K562 (cell line): ENCODE data around the gene L3MBTL1. TPM values are rescaled to one million over a fixed set of nuclear protein-coding genes. Genes with fewer than 3 reads are reported as not detected.

Source experiments
- ATAC-seq: fragments of 200-7000 bp; cut with Tn5 transposase; 3 replicates; pipeline ENCODE4 v1.9.1; 2020; ENCODE audit warnings: moderate library complexity
- BruUV-seq: library from RNA; stranded (reverse); fragments of 400-500 nt; replicated peaks from 2 replicates; lab custom pipeline; 2021; lab: Mats Ljungman, UMichigan
- CTCF ChIA-PET: fragments of 300-600 bp; formaldehyde crosslinking; extraction: SDS; loops from one replicate; lab custom pipeline; 2021; ENCODE audit warnings: low intra/inter-chr PET ratio; lab: Yijun Ruan, JAX
- POLR2A ChIA-PET: fragments of 300-600, 350-650 bp; sonication (Branson Sonifier 250); formaldehyde crosslinking; extraction: SDS; loops from one replicate; lab custom pipeline; 2021; ENCODE audit warnings: antibody characterized with exemption, inconsistent platforms; lab: Yijun Ruan, JAX
- DNase-seq, 4 experiments: peaks; one replicate each; pipeline versions ENCODE4 v3.0.0 to v3.0.0-alpha.2; 2011 to 2018; ENCODE audit warnings: low spot score in 3 of 4, mixed read lengths in 3 of 4; ENCODE audit errors: extremely low read depth in 1 of 4
- FAIRE-seq: peaks from 2 replicates; lab custom pipeline; 2011; peaks lifted over from hg19 to GRCh38; lab: Jason Lieb, UNC
- H2AFZ ChIP-seq: 2 replicates; pipeline ENCODE4 v1.6.0; 2011; ENCODE audit warnings: low read depth, low read length, control low read depth, inconsistent platforms
- H3K27ac ChIP-seq: fragments of 200-600 bp; 3 replicates; pipeline ENCODE4 v1.8.0; 2011; ENCODE audit warnings: low read depth, mild to moderate bottlenecking, control low read depth, inconsistent platforms, low read length, moderate library complexity, mixed read lengths; ENCODE audit errors: extremely low read depth
- H3K27me3 ChIP-seq, 2 experiments: fragments of 300-600 bp in 1 of 2; 2 replicates in 1 of 2; 3 replicates in 1 of 2; pipeline versions ENCODE4 v1.6.0 to v1.8.0; 2011; ENCODE audit warnings: inconsistent platforms in 2 of 2, low read length in 2 of 2, mild to moderate bottlenecking in 1 of 2, mixed read lengths in 1 of 2, moderate library complexity in 1 of 2; ENCODE audit not compliant: control insufficient read depth in 2 of 2, insufficient read depth in 2 of 2
- H3K36me3 ChIP-seq: fragments of 300-600 bp; 3 replicates; pipeline ENCODE4 v1.8.0; 2011; ENCODE audit warnings: mild to moderate bottlenecking, low read length, inconsistent platforms; ENCODE audit not compliant: control insufficient read depth, insufficient read depth
- H3K4me1 ChIP-seq, 2 experiments: fragments of 200-600 bp in 1 of 2; replicated peaks in 1 of 2; 2 replicates in 1 of 2; 3 replicates in 1 of 2; pipeline versions ENCODE4 v1.5.1 to v1.8.0; 2011; ENCODE audit warnings: inconsistent platforms in 2 of 2, low read length in 2 of 2, mild to moderate bottlenecking in 1 of 2, mixed read lengths in 1 of 2, moderate library complexity in 1 of 2; ENCODE audit not compliant: control insufficient read depth in 2 of 2, insufficient read depth in 2 of 2
- H3K4me2 ChIP-seq: 2 replicates; pipeline ENCODE4 v1.6.1; 2011; ENCODE audit warnings: low read length, control low read depth, inconsistent platforms, mixed read lengths; ENCODE audit not compliant: insufficient read depth
- H3K4me3 ChIP-seq: fragments of 200-600 bp; sonication (generic), shearing (Covaris generic); 2 replicates; pipeline ENCODE4 v1.5.1; 2016; ENCODE audit warnings: control low read depth, inconsistent platforms
- H3K79me2 ChIP-seq: fragments of 200-600 bp; 3 replicates; pipeline ENCODE4 v1.8.0; 2011; ENCODE audit warnings: low read length, inconsistent platforms; ENCODE audit not compliant: control insufficient read depth, insufficient read depth
- H3K9ac ChIP-seq, 2 experiments: 2 replicates each; pipeline versions ENCODE4 v1.6.0 to v1.6.1; 2011; ENCODE audit warnings: low read depth in 2 of 2, low read length in 2 of 2, control low read depth in 1 of 2, inconsistent platforms in 1 of 2, mild to moderate bottlenecking in 1 of 2, mixed read lengths in 1 of 2; ENCODE audit not compliant: insufficient read depth in 1 of 2
- H3K9me1 ChIP-seq: one replicate; pipeline ENCODE4 v1.6.0; 2011; ENCODE audit warnings: inconsistent platforms, mild to moderate bottlenecking, low read length, moderate library complexity; ENCODE audit not compliant: control insufficient read depth, insufficient read depth
- H3K9me3 ChIP-seq: replicated peaks from 2 replicates; pipeline ENCODE4 v1.5.1; 2011; ENCODE audit warnings: low read depth, low read length, inconsistent platforms; ENCODE audit not compliant: control insufficient read depth, insufficient read depth
- H4K20me1 ChIP-seq: replicated peaks from 2 replicates; pipeline ENCODE4 v1.6.1; 2011; ENCODE audit warnings: low read length, inconsistent platforms, mixed read lengths; ENCODE audit not compliant: control insufficient read depth, insufficient read depth
- POLR2A ChIP-seq: fragments of 450-650 bp; conservative IDR thresholded peaks from 2 replicates; pipeline ENCODE4 v1.6.1; 2016
- POLR2AphosphoS5 ChIP-seq: IDR thresholded peaks from 2 replicates; pipeline ENCODE4 v1.6.1; 2011; ENCODE audit warnings: mild to moderate bottlenecking, low read depth, low read length, moderate library complexity; ENCODE audit not compliant: control insufficient read depth, insufficient read depth
- ZNF212 ChIP-seq: fragments of 450-650 bp; formaldehyde crosslinking; IDR thresholded peaks from 2 replicates; pipeline ENCODE4 v1.4.0; 2020; ENCODE audit warnings: mild to moderate bottlenecking
- ZNF316 ChIP-seq: fragments of 450-650 bp; IDR thresholded peaks from 2 replicates; pipeline ENCODE4 v1.6.1; 2016
- WGBS: fragments of 100-300 bp; shearing (Covaris generic); methylation state at CpG from one replicate; pipeline ENCODE4 v1.1.6; 2016; ENCODE audit warnings: low coverage, mixed read lengths; ENCODE audit not compliant: insufficient coverage; ENCODE audit errors: missing lambda C conversion rate; 5-methylcytosine and 5-hydroxymethylcytosine counted together
- in situ Hi-C: fragments of 300-500 bp; cut with MboI; formaldehyde crosslinking; loops from 4 replicates; pipeline ENCODE4 v1.15.0; 2018; ENCODE audit warnings: inconsistent platforms, mixed read lengths
- intact Hi-C: fragments of 100-400 bp; cut with micrococcal nuclease; formaldehyde crosslinking; loops from 2 replicates; pipeline ENCODE4 v1.14.2; 2022
- polyA plus RNA-seq, 8 experiments: library from polyadenylated mRNA; depleted of rRNA in 4 of 8; stranded (reverse) in 5 of 8; unstranded in 3 of 8; fragments of >200 nt; fragmentation: Nextera tagmentation in 2 of 8; fragmentation: Illumina TruSeq in 1 of 8; extraction: Ambion mirVana in 2 of 8; extraction: Trizol in 1 of 8; gene quantifications; 2 replicates each; pipeline versions ENCODE4 v1.2.1 to v1.2.3, GENCODE V29; 2011 to 2014; ENCODE audit warnings: inconsistent platforms in 1 of 8, missing spikeins in 1 of 8
- total RNA-seq, 7 experiments: library from RNA; depleted of rRNA in 6 of 7; stranded (reverse); fragments of >200 nt in 6 of 7; fragmentation: Illumina TruSeq in 2 of 7; extraction: Trizol in 2 of 7; gene quantifications; 2 replicates each; pipeline versions ENCODE4 v1.2.1 to v1.2.3, GENCODE V29; 2011 to 2021; ENCODE audit warnings: low replicate concordance in 1 of 7
- TF ChIP-seq, protein P1 (sequence below): fragments of 200-800 bp; sonication (Bioruptor generic); IDR thresholded peaks from 2 replicates; pipeline ENCODE4 v1.6.1; 2016; ENCODE audit warnings: missing genetic modification characterization, missing compliant biosample characterization
- TF ChIP-seq, protein P2 (sequence below): fragments of 450-650 bp; formaldehyde crosslinking; conservative IDR thresholded peaks from 2 replicates; pipeline ENCODE4 v1.4.0; 2022; ENCODE audit warnings: mild to moderate bottlenecking, missing genetic modification characterization
- TF ChIP-seq, protein P3 (sequence below): sonication (generic); formaldehyde crosslinking; IDR thresholded peaks from 2 replicates; pipeline ENCODE4 v1.8.0; 2022; ENCODE audit warnings: mild to moderate bottlenecking, missing genetic modification reagents
- TF ChIP-seq, protein P4 (sequence below): fragments of 250-450 bp; sonication (Bioruptor Pico); IDR thresholded peaks from 2 replicates; pipeline ENCODE4 v1.5.0; 2021; ENCODE audit warnings: mild to moderate bottlenecking, moderate library complexity

Gene L3MBTL1
- total and polyA plus RNA-seq, 9 of the 15 experiments (the other 6 are each of a cell fraction or from before 2014, with no cell fraction given) = 0.77 to 10.0 (median 4.4) TPM

DNA sequence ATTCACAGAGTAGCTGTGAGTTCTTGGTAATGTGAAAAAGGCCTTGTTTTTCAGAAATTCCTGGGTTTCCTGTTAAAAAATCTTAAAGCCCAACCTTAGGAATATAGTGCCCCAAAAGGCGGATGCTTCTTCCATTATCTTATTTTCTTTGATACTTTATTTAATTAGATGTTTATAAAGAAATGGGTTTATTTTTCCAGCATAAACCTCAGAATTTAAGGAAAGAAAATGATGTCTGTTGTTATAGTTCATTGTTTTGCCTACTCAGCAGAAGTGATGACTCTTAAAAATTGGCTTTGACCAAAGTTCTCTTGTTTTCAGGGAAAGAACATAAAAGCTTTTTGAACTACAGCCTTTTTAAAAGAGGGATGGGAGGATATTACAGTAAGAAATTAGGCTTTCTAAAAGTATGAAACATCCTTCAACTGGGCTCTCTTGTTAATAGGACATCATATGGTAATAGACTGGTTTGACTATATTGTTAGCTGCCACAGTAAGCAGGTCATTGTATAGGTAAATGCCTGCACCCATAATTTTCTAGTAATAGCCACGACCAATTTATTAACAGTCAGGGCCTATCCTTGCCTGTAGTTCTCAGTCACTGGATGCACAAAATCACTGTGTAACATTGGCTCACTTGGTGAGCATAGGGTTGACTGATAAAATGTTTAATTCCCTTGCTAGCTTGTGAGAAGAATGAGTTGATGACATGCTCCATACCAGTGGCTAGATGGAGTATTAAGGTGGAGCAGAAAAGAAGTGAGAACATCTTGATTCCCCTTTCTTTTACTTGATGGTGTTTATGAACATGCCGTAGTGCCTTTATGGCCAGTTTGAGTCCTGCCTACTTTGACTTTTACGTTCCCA is 44.6 kb upstream of the L3MBTL1 start:
- Histone ChIP-seq H3K9ac (no peak overlapping the region), H3K9me1 (peaks cover 4% of the 10 kb centered on the region), H3K4me2 (no peak overlapping the region), H3K9me3 (no peaks in the 10 kb centered on the region), H3K27me3 (no peaks in the 10 kb centered on the region), H3K4me1 (peaks cover 3 to 7% of the 10 kb centered on the region in 2 experiments; a peak in 4 of 5 replicates), H3K36me3 (peaks cover 75% of the 10 kb centered on the region), H4K20me1 (peaks cover 13% of the 10 kb centered on the region; the same call in 1 of the 2 replicates), H3K27ac (no peak overlapping the region), H3K79me2 (peaks cover 51% of the 10 kb centered on the region), H2AFZ (no peak overlapping the region), H3K4me3 (no peak overlapping the region)
- no peak for FAIRE-seq
- CTCF ChIA-PET = no interaction called here
- BruUV-seq = no TSS peak
- WGBS = 86% methylated on average over 4 of the region's 4 CpGs
- POLR2A ChIA-PET = interaction anchor here (1.0 to 3.8 kb wide), 4 partner anchors 9 to 106 kb away, joined by 3 to 23 read pairs (median 6); no protein-coding TSS in a partner anchor
- in situ Hi-C loops = no loop called here
- intact Hi-C loops = no loop called here
- no peak for ATAC-seq
- no peak for DNase-seq
- TF ChIP-seq ZNF316 (peak; percentile 92), POLR2AphosphoS5 (no peak; the same call in 1 of the 2 replicates), POLR2A (0 out of 2 replicates have a peak, but pooled peaks have one; percentile 13), ZNF212 (CRISPR knock-in tag) (no peak)
- TF ChIP-seq, protein P1, sequence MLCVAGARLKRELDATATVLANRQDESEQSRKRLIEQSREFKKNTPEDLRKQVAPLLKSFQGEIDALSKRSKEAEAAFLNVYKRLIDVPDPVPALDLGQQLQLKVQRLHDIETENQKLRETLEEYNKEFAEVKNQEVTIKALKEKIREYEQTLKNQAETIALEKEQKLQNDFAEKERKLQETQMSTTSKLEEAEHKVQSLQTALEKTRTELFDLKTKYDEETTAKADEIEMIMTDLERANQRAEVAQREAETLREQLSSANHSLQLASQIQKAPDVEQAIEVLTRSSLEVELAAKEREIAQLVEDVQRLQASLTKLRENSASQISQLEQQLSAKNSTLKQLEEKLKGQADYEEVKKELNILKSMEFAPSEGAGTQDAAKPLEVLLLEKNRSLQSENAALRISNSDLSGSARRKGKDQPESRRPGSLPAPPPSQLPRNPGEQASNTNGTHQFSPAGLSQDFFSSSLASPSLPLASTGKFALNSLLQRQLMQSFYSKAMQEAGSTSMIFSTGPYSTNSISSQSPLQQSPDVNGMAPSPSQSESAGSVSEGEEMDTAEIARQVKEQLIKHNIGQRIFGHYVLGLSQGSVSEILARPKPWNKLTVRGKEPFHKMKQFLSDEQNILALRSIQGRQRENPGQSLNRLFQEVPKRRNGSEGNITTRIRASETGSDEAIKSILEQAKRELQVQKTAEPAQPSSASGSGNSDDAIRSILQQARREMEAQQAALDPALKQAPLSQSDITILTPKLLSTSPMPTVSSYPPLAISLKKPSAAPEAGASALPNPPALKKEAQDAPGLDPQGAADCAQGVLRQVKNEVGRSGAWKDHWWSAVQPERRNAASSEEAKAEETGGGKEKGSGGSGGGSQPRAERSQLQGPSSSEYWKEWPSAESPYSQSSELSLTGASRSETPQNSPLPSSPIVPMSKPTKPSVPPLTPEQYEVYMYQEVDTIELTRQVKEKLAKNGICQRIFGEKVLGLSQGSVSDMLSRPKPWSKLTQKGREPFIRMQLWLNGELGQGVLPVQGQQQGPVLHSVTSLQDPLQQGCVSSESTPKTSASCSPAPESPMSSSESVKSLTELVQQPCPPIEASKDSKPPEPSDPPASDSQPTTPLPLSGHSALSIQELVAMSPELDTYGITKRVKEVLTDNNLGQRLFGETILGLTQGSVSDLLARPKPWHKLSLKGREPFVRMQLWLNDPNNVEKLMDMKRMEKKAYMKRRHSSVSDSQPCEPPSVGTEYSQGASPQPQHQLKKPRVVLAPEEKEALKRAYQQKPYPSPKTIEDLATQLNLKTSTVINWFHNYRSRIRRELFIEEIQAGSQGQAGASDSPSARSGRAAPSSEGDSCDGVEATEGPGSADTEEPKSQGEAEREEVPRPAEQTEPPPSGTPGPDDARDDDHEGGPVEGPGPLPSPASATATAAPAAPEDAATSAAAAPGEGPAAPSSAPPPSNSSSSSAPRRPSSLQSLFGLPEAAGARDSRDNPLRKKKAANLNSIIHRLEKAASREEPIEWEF (CRISPR knock-in tag) = no peak
- TF ChIP-seq, protein P2, sequence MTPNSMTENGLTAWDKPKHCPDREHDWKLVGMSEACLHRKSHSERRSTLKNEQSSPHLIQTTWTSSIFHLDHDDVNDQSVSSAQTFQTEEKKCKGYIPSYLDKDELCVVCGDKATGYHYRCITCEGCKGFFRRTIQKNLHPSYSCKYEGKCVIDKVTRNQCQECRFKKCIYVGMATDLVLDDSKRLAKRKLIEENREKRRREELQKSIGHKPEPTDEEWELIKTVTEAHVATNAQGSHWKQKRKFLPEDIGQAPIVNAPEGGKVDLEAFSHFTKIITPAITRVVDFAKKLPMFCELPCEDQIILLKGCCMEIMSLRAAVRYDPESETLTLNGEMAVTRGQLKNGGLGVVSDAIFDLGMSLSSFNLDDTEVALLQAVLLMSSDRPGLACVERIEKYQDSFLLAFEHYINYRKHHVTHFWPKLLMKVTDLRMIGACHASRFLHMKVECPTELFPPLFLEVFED = peak; percentile 42; the same call in 1 of the 2 replicates
- TF ChIP-seq, protein P3, sequence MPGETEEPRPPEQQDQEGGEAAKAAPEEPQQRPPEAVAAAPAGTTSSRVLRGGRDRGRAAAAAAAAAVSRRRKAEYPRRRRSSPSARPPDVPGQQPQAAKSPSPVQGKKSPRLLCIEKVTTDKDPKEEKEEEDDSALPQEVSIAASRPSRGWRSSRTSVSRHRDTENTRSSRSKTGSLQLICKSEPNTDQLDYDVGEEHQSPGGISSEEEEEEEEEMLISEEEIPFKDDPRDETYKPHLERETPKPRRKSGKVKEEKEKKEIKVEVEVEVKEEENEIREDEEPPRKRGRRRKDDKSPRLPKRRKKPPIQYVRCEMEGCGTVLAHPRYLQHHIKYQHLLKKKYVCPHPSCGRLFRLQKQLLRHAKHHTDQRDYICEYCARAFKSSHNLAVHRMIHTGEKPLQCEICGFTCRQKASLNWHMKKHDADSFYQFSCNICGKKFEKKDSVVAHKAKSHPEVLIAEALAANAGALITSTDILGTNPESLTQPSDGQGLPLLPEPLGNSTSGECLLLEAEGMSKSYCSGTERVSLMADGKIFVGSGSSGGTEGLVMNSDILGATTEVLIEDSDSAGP (CRISPR knock-in tag) = no peak
- TF ChIP-seq, protein P4, sequence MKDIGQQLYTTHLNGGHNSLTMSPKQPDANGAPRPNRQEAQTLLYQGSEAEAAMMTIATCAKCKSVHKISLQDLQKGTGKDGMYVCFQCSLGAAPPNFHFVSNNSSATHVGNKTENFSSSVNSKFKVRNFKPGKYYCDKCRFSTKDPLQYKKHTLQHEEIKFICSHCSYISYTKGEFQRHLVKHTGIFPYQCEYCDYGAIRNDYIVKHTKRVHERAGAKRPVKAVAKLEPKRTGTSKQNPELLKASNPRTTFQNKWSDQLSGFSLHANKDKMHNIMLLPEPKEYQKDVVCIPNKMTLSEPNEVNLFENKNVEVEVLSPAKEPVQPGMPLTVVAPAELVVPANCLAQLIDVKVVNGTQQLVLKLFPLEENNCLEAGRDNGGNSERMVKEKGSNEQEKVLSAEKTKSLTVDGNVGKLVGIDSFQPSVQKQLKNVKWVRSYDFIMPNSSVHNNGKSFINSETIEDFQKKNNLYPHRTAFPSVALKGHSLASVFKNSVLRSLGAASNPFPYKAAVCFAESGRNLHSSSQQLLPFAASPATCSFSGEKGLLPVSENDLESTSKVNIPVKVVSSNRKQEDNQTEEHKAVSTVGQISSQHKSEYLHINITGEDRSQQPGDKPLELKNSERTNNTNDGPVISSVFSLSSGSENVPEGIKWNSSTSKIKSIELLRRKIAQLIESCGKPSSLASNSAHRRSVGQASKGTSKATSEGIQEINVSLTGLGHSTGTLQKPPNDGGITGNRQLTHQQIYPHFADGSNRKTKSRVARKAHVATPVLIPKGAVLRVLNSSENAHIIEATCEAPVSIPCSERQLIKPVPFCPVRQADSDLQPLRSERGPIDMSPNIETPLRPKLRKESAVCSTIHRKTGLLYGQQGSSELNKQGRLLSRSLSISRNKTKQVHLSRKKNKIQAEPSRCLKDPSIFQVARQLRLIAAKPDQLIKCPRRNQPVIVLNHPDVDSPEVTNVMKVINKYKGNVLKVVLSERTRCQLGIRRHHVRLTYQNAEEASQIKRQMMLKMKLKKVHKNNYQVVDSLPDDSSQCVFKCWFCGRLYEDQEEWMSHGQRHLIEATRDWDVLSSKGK = no peak
